AG09309 (cell line): ENCODE results near the gene EFCAB14.
"Not testable (repeated sequence)": the region's sequence is repeated elsewhere in the genome, so short reads cannot be mapped to it uniquely, and the experiment has no call there.

ENCODE experiments used
- DNase-seq: peaks from one replicate; pipeline ENCODE4 v3.0.0-alpha.2; 2010; ENCODE audit warnings: low read depth
- H3K4me3 ChIP-seq: 2 replicates; pipeline ENCODE4 v1.5.1; 2011; ENCODE audit warnings: mild to moderate bottlenecking, low read depth, low read length, moderate library complexity; ENCODE audit not compliant: control insufficient read depth
- TF ChIP-seq, protein P1 (sequence below): IDR thresholded peaks from 2 replicates; pipeline ENCODE4 v1.5.1; 2011; ENCODE audit warnings: mild to moderate bottlenecking, low read depth, low read length, inconsistent platforms; ENCODE audit not compliant: insufficient read depth, control insufficient read depth; ENCODE audit errors: missing control alignments

The EFCAB14 gene

DNA sequence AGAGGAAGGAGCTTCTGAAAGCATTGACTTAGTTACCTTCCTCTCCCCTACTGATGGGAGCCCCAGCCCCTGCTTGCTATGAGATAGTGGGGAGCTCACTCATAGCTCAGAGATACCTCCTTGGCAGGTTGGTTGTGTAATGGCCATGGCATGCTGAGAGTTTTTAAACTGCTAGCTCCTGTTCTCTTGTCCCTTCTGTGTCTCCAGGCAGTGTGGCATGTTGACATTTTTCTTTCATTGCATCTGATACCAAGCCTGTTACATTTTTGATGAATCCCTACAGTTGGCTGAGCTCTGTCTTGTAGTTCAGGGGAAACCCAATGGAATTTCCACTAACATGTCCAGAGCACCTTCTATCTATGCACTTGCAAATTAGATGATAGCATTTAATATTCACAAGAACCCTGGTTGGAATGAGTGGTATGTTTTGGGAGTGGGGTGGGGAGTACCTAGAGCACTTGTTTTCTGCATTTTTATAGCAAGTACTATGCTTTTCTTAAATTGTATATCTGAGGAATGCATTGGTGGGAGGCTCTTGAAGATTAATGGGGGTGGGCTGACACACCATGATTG is 39.1 kb upstream of the EFCAB14 start:
- no peak overlapping the region for H3K4me3 ChIP-seq
- no peak for DNase-seq
- TF ChIP-seq, protein P1, sequence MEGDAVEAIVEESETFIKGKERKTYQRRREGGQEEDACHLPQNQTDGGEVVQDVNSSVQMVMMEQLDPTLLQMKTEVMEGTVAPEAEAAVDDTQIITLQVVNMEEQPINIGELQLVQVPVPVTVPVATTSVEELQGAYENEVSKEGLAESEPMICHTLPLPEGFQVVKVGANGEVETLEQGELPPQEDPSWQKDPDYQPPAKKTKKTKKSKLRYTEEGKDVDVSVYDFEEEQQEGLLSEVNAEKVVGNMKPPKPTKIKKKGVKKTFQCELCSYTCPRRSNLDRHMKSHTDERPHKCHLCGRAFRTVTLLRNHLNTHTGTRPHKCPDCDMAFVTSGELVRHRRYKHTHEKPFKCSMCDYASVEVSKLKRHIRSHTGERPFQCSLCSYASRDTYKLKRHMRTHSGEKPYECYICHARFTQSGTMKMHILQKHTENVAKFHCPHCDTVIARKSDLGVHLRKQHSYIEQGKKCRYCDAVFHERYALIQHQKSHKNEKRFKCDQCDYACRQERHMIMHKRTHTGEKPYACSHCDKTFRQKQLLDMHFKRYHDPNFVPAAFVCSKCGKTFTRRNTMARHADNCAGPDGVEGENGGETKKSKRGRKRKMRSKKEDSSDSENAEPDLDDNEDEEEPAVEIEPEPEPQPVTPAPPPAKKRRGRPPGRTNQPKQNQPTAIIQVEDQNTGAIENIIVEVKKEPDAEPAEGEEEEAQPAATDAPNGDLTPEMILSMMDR = no peak

DNA sequence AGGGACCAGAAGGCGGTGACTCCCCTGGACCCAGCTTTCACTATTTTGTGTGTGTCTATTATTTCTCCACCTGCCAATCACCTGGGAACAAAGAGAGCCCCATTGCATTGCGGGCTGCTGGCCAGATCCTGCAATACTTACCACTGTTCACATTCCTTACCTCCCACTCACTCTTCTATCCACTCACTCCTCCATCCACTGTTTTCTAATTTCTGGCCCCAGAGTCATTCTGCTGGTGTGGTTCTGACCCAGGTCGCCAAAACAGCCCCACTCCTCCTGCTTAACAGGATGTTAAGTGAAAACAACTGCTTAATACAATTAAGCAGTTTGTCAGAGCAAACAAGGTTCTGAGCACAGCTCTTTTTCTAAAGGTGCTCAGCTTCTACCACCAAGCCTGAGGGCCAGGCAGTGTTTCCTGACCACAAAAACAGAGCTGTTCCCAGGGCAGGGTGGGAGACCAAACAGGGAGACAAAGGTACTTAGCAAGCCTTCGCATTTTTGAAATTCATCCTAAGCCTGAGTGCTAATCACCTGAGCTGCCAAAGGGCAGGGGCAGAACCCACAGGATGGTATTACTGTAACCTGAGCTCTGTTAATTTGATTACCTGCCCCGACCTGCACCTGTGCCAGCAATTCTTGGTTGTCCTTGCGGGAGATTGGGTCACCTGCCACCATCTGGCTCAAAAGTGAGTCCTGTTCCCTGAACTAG is 38.5 kb upstream of the EFCAB14 start:
- DNase-seq = no peak
- H3K4me3 ChIP-seq = no peak overlapping the region
- TF ChIP-seq, protein P1 = no peak

DNA sequence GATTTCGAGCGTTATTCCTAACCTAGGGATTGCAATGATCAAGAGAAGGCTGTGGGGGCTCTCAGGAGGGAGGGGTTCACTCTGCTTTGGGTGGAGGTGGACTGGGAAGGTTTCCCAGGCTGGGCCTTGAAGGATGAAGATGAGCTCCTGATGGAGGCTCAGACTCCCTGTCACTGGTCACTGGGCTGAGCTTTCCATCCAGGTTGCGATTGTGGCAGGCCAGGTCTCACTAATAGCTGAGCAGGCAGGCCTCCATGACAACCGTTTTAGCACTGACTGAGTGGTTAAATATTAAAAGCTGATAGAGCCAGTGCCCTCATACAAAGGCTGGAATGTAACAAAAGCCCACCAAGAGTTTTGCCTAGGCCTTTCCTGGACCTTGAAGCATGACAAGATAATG is 36.2 kb upstream of the EFCAB14 start:
- no peak for DNase-seq
- TF ChIP-seq, protein P1 = no peak
- no peak overlapping the region for H3K4me3 ChIP-seq

DNA sequence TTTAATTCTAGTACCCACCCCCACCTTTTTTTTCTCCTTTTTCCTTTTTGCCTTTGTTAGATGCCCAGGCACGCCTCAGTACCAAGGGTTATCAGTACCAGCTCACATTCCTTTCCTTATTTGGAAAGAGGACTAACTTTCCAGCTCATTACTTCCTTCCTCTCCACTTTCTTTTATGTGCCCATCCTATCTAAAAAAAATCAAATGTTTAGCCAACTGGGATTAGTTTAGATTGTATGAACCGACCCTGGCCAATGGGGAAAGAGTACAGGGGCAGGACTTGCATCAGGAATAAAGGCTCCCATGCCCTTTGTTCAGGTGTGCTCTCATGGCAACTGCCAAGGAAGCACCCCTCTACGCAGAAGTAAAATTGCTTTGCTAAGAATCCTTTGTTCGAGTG is 35.8 kb upstream of the EFCAB14 start:
- H3K4me3 ChIP-seq, DNase-seq: not testable (repeated sequence)

DNA sequence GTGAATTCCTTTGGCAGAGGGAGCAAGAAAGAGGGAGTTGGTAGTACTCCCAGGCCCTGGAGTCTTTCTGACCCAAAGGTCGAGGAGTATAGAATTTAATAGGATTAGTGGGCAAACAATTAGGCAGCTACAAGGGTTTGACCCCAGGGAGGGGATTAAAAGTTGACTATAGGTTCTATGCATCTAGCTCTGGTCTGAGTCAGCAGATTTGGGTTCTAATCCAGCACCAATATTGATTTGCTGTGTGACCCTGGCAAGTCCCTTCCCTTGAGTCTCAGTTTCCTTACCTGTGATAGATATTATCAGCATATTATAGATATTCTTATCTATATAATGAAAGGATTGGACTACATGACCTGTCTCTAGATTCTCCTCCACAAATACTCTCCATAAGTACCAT is 35.1 kb upstream of the EFCAB14 start:
- DNase-seq = no peak
- TF ChIP-seq, protein P1 = no peak
- H3K4me3 ChIP-seq = no peak overlapping the region

DNA sequence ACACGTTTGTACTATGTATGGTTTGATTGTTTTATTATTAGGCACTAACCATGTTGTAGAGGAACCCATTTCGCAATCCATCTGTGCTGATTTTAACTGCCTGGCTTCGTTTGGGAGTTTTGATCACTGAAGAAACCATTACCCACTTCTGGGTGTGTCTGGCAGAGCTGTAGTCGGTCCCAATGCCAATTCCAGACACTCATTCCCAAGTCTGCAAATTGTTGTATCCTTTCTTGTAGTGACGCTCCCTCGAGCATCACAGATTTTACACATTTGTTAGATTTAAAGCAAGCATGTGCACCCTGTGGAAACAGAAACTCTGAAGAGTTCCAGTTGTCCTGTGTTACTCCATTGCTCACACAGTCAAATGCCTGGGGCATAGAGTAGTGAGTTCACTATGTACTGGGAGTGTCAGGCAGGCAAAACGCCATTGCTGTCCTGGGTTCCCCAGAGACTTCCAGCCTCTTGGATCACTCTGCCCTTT is 31.0 kb upstream of the EFCAB14 start:
- TF ChIP-seq, protein P1 = no peak
- DNase-seq = no peak
- no peak overlapping the region for H3K4me3 ChIP-seq

DNA sequence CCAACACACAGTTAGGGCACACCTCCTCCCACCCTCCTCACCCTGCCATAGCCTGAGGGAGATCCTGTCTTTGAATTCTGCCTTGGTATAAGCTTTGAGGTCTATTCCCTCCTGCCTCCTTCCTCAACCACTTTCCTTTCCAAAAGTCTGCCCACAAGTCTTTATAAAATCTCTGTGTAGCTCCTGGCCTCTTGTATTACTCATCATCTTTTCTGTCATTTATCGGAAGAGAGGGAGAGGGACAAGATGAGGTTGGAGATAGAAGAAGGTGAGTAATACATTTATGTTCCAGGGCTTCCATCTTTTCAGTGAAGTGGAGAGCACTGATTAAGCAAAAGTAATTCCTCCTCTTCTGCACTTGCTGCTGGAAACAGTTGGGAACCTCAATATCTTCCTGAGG is 30.5 kb upstream of the EFCAB14 start:
- H3K4me3 ChIP-seq = no peak overlapping the region
- no peak for DNase-seq
- TF ChIP-seq, protein P1 = no peak
